Measurements from ENCODE around the gene KLHL11. TPM values are rescaled to one million over a fixed set of nuclear protein-coding genes. Genes with fewer than 3 reads are reported as not detected.

The KLHL11 gene
- total and polyA plus RNA-seq, 2 experiments from 2014 or later = 8.7 to 25.5 TPM

- Mint-ChIP-seq H3K27me3 (ENCODE audit: insufficient read depth, low read depth, poor library complexity) (peaks cover 6% of the 10 kb centered on the region), H3K27ac (no peak overlapping the region), H3K36me3 (ENCODE audit: low read depth) (peaks cover 11% of the 10 kb centered on the region), H3K9me3 (no peaks in the 10 kb centered on the region), H3K4me1 (peaks cover 7% of the 10 kb centered on the region; the same call in 2 of the 3 replicates), H3K4me3 (peak overlapping the region; percentile 89)
- Histone ChIP-seq H2AFZ (peak overlapping the region; percentile 95), H3K36me3 (ENCODE audit: insufficient read depth) (no peaks in the 10 kb centered on the region), H3K4me1 (ENCODE audit: insufficient read depth) (peaks cover 7% of the 10 kb centered on the region), H3K27ac (ENCODE audit: low read depth) (no peak overlapping the region), H3K4me2 (peak overlapping the region; percentile 90), H3K4me3 (peak overlapping the region; percentile 94), H3F3A (replicated peaks; ENCODE audit: low read depth) (no peaks in the 10 kb centered on the region; the same call in 1 of the 2 replicates), H3K27me3 (ENCODE audit: insufficient read depth) (peaks cover 5% of the 10 kb centered on the region; the same call in 1 of the 2 replicates), H3K9me2 (ENCODE audit: insufficient read depth) (no peaks in the 10 kb centered on the region), H3K79me2 (replicated peaks; ENCODE audit: insufficient read depth) (peaks cover 12% of the 10 kb centered on the region), H4K20me1 (replicated peaks; ENCODE audit: insufficient read depth) (peaks cover 9% of the 10 kb centered on the region; the same call in 1 of the 2 replicates)
- TF ChIP-seq EZH2 (IDR thresholded peaks at IDR 0.05; ENCODE audit: low read depth, unreplicated experiment) (no peak), ZNF462 (CRISPR knock-in tag; IDR thresholded peaks at IDR 0.05) (no peak), ETS1 (IDR thresholded peaks at IDR 0.05) (no peak), REST (IDR thresholded peaks at IDR 0.05; ENCODE audit: unreplicated experiment) (no peak), ZNF331 (CRISPR knock-in tag; IDR thresholded peaks at IDR 0.05; ENCODE audit: low read depth) (no peak), CTCF (conservative IDR thresholded peaks at IDR 0.05; ENCODE audit: low read depth in 2 of 2) (no peak), POLR2AphosphoS5 (IDR thresholded peaks at IDR 0.05; ENCODE audit: low read depth) (no peak), JUNB (IDR thresholded peaks at IDR 0.05; ENCODE audit: unreplicated experiment) (no peak), NANOG (IDR thresholded peaks at IDR 0.05; ENCODE audit: borderline replicate concordance) (no peak), STAT1 (IDR thresholded peaks at IDR 0.05; ENCODE audit: unreplicated experiment) (no peak)
- DNase-seq (ENCODE audit: low spot score) (no peak), ATAC-seq (no peak)
These were observed 28.6 kb downstream of the KLHL11 start for GRCh38 chr17:41836550-41837196.
